AG09309 (cell line): ENCODE data around the gene PHAX.
A peak's percentile ranks its signal among the peaks of the same experiment; 100 is the strongest.

Experiments
- DNase-seq: peaks from one replicate; pipeline ENCODE4 v3.0.0-alpha.2; 2010; ENCODE audit warnings: low read depth
- H3K4me3 ChIP-seq: 2 replicates; pipeline ENCODE4 v1.5.1; 2011; ENCODE audit warnings: mild to moderate bottlenecking, low read depth, low read length, moderate library complexity; ENCODE audit not compliant: control insufficient read depth
- TF ChIP-seq, protein P1 (sequence below): IDR thresholded peaks from 2 replicates; pipeline ENCODE4 v1.5.1; 2011; ENCODE audit warnings: mild to moderate bottlenecking, low read depth, low read length, inconsistent platforms; ENCODE audit not compliant: insufficient read depth, control insufficient read depth; ENCODE audit errors: missing control alignments

Gene PHAX

DNA sequence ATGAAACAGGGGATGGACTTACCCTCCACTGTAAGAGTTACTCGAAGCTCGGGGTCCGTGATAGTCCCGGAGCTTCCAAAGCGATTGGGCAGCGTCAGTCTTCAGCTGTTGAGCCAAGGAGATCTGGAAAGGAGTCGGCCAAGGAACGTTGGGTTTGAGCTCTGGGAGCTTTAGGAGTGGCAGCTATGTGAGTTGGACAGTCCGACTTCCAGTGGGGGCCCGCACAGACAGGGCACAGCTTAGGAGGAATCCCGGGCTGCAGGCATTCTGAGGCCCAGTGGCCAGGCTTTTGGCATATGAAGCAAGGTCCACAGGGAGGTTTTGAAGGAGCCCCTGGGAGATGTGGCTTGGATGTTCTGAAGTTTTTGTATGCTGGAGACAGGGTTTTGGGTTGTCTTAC, 72.7 kb downstream of the PHAX start:
- TF ChIP-seq, protein P1, sequence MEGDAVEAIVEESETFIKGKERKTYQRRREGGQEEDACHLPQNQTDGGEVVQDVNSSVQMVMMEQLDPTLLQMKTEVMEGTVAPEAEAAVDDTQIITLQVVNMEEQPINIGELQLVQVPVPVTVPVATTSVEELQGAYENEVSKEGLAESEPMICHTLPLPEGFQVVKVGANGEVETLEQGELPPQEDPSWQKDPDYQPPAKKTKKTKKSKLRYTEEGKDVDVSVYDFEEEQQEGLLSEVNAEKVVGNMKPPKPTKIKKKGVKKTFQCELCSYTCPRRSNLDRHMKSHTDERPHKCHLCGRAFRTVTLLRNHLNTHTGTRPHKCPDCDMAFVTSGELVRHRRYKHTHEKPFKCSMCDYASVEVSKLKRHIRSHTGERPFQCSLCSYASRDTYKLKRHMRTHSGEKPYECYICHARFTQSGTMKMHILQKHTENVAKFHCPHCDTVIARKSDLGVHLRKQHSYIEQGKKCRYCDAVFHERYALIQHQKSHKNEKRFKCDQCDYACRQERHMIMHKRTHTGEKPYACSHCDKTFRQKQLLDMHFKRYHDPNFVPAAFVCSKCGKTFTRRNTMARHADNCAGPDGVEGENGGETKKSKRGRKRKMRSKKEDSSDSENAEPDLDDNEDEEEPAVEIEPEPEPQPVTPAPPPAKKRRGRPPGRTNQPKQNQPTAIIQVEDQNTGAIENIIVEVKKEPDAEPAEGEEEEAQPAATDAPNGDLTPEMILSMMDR, result no peak
- no peak for DNase-seq
- H3K4me3 ChIP-seq, result no peak overlapping the region

DNA sequence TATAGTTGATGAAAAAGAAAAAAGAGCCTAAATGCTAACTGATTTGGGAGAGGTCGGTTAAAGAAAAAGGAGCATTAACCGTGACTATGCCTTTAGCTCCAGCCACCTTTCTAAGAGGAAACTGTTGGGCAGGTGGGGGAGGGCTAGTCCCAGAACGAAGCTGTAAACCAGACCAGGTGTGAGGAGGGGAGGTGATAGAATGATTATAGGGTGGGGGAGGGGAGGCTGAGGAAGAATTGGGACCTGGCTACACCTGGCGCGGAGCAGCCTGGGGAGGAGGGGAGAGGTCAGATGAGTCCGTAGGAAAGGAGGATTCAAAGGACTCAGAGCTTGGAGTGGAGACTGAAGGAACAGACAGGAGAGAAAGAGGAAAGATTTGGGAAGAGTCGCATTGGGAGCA, 73.4 kb downstream of the PHAX start:
- TF ChIP-seq, protein P1, result no peak
- H3K4me3 ChIP-seq, result no peak overlapping the region
- DNase-seq, result no peak

DNA sequence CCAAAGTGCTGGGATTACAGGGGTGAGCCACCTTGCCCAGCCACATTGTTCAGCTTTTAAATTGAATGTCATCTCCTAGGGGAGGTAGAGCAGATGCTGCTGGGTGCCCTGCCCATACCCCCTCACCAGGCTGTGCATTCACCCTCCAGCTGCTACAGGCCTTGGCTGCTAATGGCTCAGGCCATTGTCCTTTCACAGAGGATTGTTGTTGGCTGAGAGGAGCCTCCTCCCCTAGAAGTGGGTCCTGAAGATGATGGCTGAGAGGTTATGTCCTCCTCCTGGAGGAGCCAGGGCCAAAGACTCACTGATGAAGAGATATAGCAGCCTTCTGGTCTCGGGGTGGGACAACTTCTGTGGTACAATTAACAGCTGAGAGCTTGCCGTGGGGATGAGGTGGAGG, 74.6 kb downstream of the PHAX start:
- no peak overlapping the region for H3K4me3 ChIP-seq
- TF ChIP-seq, protein P1, result no peak
- DNase-seq, result no peak

DNA sequence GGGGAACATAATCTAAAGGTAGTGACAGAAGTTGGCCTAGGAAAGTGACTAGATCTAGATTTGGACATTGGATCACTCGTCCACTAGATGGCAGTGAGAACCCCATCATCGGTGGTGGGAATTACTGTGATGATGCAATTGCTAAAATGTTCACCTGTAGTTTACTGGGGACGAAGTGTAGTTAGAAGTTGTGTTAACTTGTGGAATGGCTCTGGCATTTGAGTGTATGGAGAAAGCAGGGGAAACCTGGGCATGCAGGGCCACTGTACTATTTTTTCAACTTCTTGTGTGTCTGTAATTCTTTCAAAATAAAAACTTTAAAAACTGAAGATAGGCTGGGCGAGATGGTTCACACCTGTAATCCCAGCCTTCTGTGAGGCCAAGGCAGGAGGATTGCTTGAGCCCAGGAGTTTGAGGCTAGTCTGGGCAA, 75.5 kb downstream of the PHAX start:
- no peak overlapping the region for H3K4me3 ChIP-seq
- TF ChIP-seq, protein P1, result peak; percentile 80
- DNase-seq, result no peak
